ENCODE results near the gene EDNRA. TPM values are rescaled to one million over a fixed set of nuclear protein-coding genes. Genes with fewer than 3 reads are reported as not detected.

Gene EDNRA
- total and polyA plus RNA-seq, 8 donors = 26.6 to 124 (median 101) TPM

DNA sequence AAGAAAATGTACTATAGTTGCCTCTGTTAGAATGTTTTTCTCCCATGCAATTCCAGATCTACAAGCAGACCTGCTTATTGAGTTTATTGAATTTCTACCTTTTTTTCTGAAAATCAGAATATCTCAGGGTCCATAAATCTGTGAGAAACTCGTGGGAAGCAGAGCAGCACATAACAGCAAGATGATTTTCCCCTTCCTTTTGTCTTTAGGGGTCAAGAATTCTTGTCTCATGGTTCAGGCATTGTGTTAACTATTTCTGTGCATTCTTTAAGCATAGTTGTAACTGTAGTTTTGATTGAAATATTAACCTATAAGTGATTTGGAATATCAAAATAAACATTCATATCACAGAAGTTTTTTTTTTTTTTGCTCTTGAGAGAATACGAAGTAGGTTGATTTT, 11.4 kb downstream of the EDNRA start:
- intact Hi-C loops (cut with DNase I) = no loop called here

DNA sequence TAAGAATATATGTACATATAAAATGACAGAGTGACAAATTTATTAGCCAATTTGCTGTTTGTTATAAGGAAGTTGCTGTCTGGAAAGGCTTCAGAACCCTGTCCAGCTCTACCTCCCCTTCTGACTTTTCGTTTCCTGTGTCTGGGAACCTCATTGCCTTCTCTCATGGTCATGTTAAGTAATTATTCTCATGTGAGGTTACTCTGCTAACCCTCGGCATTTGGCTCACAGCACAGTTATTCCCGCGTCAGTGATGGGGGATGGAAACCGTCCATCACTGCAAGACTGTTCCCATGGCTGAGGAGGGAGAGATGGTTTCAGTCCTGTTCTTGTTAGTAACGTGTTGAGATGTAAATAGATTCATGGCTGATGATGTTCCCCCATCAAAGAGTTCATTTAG, 11.9 kb downstream of the EDNRA start:
- Histone ChIP-seq H3K4me1 (peaks cover 0 to 9% of the 10 kb centered on the region in 2 donors), H3K27ac (peak overlapping the region in 1 of 2 donors; percentile 51), H3K27me3 (no peaks in the 10 kb centered on the region), H3K4me3 (no peak overlapping the region), H3K36me3 (no peaks in the 10 kb centered on the region), H3K9me3 (no peaks in the 10 kb centered on the region)
- TF ChIP-seq, protein P1, sequence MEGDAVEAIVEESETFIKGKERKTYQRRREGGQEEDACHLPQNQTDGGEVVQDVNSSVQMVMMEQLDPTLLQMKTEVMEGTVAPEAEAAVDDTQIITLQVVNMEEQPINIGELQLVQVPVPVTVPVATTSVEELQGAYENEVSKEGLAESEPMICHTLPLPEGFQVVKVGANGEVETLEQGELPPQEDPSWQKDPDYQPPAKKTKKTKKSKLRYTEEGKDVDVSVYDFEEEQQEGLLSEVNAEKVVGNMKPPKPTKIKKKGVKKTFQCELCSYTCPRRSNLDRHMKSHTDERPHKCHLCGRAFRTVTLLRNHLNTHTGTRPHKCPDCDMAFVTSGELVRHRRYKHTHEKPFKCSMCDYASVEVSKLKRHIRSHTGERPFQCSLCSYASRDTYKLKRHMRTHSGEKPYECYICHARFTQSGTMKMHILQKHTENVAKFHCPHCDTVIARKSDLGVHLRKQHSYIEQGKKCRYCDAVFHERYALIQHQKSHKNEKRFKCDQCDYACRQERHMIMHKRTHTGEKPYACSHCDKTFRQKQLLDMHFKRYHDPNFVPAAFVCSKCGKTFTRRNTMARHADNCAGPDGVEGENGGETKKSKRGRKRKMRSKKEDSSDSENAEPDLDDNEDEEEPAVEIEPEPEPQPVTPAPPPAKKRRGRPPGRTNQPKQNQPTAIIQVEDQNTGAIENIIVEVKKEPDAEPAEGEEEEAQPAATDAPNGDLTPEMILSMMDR (IDR thresholded peaks at IDR 0.05) = no peak
- intact Hi-C loops (cut with DNase I) = no loop called here
- peak in 1 of 4 donors; percentile 87 for DNase-seq
- no peak for ATAC-seq

More for the DNA sequence above, 11.4 kb downstream of the EDNRA start:
- DNase-seq = no peak
- H3K36me3 ChIP-seq = no peaks in the 10 kb centered on the region
- no peak for ATAC-seq
- H3K27me3 ChIP-seq = no peaks in the 10 kb centered on the region
- H3K4me3 ChIP-seq = no peak overlapping the region
- TF ChIP-seq, protein P1 (IDR thresholded peaks at IDR 0.05) = no peak
- H3K4me1 ChIP-seq = peaks cover 0 to 9% of the 10 kb centered on the region in 2 donors
- H3K27ac ChIP-seq = peak overlapping the region in 1 of 2 donors; percentile 51
- no peaks in the 10 kb centered on the region for H3K9me3 ChIP-seq

DNA sequence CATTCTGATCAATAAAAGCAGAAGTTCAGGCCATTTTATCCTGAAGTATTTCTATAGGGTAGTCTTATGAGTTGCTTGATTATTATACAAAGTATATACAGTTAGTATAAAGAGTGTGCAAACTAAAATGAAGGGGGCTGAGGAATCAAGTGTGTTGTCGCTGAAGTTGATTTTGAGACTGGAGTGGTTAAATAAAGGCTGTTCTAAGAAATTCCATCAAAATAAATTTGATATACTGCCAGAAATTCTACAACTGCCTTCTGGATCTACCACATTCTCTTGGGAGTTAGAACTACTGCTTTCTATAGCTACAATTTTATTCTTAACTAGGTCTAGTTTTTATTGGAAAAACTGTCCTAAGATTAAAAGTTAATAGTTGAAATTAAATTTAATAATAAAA, 12.4 kb downstream of the EDNRA start:
- H3K27ac ChIP-seq = peak overlapping the region in 1 of 2 donors; percentile 51
- ATAC-seq = no peak
- no peaks in the 10 kb centered on the region for H3K36me3 ChIP-seq
- TF ChIP-seq, protein P1 (IDR thresholded peaks at IDR 0.05) = no peak
- H3K9me3 ChIP-seq = no peaks in the 10 kb centered on the region
- H3K4me3 ChIP-seq = no peak overlapping the region
- no peak for DNase-seq
- H3K27me3 ChIP-seq = no peaks in the 10 kb centered on the region
- intact Hi-C loops (cut with DNase I) = no loop called here
- H3K4me1 ChIP-seq = peaks cover 0 to 4% of the 10 kb centered on the region in 2 donors

DNA sequence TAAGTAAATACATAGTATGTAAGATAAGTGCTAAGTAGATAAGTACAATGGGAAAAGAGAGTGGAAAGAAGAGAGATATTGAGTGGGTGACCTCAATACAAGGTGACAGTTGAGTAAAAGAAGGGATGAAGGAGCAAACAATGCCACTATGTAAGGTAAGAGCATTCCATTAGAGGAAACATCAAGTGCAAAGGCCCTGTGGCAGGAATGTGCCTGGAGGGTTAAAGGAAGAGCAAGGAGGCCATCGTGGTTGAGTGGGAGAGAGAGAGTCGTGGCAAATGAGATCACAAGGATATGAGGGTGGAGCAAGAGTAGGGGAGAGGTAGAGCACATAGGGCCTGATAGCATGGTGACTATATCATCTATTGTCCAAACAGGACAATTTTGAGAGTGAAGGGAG, 13.4 kb downstream of the EDNRA start:
- intact Hi-C loops (cut with DNase I) = no loop called here
- Histone ChIP-seq H3K4me1 (peaks cover 0 to 2% of the 10 kb centered on the region in 2 donors), H3K36me3 (no peaks in the 10 kb centered on the region), H3K9me3 (no peaks in the 10 kb centered on the region), H3K4me3 (no peak overlapping the region), H3K27ac (no peak overlapping the region), H3K27me3 (no peaks in the 10 kb centered on the region)
- DNase-seq (no peak), ATAC-seq (no peak)
- TF ChIP-seq, protein P1 (IDR thresholded peaks at IDR 0.05) = no peak

DNA sequence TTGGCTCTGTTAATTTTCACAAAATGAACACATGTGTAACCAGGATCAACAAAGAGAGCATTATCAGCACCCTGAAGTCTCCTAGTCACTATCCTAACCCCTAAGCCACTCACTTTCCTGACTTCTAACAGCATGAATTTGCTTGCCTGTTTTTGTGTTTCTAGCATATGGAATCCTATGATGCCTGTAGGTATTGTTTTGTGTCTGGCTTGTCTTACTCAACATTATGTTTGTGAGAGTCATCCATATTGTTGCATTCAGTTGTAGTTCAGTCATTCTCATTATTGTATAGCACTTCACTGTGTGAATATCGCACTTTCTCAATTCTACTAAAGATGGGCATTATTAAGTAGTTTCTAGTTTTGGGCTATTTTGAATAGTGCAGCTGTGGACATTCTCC, 15.6 kb downstream of the EDNRA start:
- TF ChIP-seq, protein P1 (IDR thresholded peaks at IDR 0.05) = no peak
- no peak for ATAC-seq

More for the DNA sequence above, 15.6 kb downstream of the EDNRA start:
- Histone ChIP-seq H3K9me3 (no peaks in the 10 kb centered on the region), H3K4me1 (peaks cover 0 to 2% of the 10 kb centered on the region in 2 donors), H3K27me3 (no peaks in the 10 kb centered on the region), H3K4me3 (no peak overlapping the region), H3K36me3 (no peaks in the 10 kb centered on the region), H3K27ac (no peak overlapping the region)
- intact Hi-C loops (cut with DNase I) = no loop called here
- DNase-seq = no peak

Measured in left lung (tissue), 10 donors.